Skeletal muscle satellite cell (primary cell): ENCODE data around the gene TRIM31.

Experiments used
- H3K27me3 ChIP-seq: 2 replicates; pipeline ENCODE4 v1.7.0; 2013; ENCODE audit warnings: low read length; ENCODE audit not compliant: control insufficient read depth, insufficient read depth
- H3K36me3 ChIP-seq: 2 replicates; pipeline ENCODE4 v1.7.0; 2013; ENCODE audit warnings: mild to moderate bottlenecking, control low read depth, low read length; ENCODE audit not compliant: insufficient read depth
- H3K4me1 ChIP-seq: 2 replicates; pipeline ENCODE4 v1.7.0; 2013; ENCODE audit warnings: low read length; ENCODE audit not compliant: control insufficient read depth, insufficient read depth
- H3K4me2 ChIP-seq: 2 replicates; pipeline ENCODE4 v1.7.0; 2013; ENCODE audit warnings: mild to moderate bottlenecking, low read length
- H3K4me3 ChIP-seq: 2 replicates; pipeline ENCODE4 v1.7.0; 2013; ENCODE audit warnings: low read length
- H3K9ac ChIP-seq: 2 replicates; pipeline ENCODE4 v1.7.0; 2013; ENCODE audit warnings: mild to moderate bottlenecking, low read depth, low read length, moderate library complexity
- H3K9me3 ChIP-seq: replicated peaks from 2 replicates; pipeline ENCODE4 v1.7.0; 2013; ENCODE audit warnings: mild to moderate bottlenecking, control low read depth, low read length

The TRIM31 gene

GRCh38 chr6:30155520-30156261 lies 42.8 kb upstream of the TRIM31 start:
- H3K4me3 ChIP-seq = no peak overlapping the region
- no peak overlapping the region for H3K4me2 ChIP-seq
- no peak overlapping the region for H3K9ac ChIP-seq
- peaks cover 43% of the 10 kb centered on the region for H3K27me3 ChIP-seq
- no peaks in the 10 kb centered on the region for H3K36me3 ChIP-seq
- H3K4me1 ChIP-seq = peaks cover 20% of the 10 kb centered on the region
- H3K9me3 ChIP-seq = no peaks in the 10 kb centered on the region

GRCh38 chr6:30154709-30155519 lies 42.0 kb upstream of the TRIM31 start:
- Histone ChIP-seq H3K4me1 (peaks cover 20% of the 10 kb centered on the region), H3K9ac (no peak overlapping the region), H3K36me3 (no peaks in the 10 kb centered on the region), H3K9me3 (no peaks in the 10 kb centered on the region), H3K4me2 (peak overlapping the region; percentile 53), H3K27me3 (peaks cover 50% of the 10 kb centered on the region), H3K4me3 (no peak overlapping the region)

DNA sequence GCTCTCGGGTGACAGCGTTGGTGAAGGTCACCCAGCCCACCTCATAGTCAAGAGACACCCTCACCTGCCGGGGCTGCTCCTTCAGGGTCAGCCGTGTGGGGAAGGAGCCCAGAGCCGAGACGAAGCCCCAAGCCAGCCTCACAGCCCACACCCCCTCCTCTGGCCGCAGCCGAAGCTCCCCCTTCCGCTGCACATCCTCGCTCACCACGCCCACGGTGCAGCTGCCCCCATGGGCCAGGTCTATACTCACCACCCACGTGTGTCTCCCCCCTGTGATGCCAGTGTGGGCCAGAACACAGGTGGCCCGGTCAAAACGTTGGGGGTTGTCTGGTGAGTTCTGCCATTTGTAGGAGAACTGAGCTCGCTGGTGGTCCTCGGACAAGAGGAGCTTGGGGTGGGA lies 41.2 kb upstream of the TRIM31 start:
- Histone ChIP-seq H3K9me3 (no peaks in the 10 kb centered on the region), H3K4me1 (peaks cover 20% of the 10 kb centered on the region), H3K9ac (no peak overlapping the region), H3K4me2 (no peak overlapping the region), H3K4me3 (no peak overlapping the region), H3K27me3 (peaks cover 51% of the 10 kb centered on the region), H3K36me3 (no peaks in the 10 kb centered on the region)

DNA sequence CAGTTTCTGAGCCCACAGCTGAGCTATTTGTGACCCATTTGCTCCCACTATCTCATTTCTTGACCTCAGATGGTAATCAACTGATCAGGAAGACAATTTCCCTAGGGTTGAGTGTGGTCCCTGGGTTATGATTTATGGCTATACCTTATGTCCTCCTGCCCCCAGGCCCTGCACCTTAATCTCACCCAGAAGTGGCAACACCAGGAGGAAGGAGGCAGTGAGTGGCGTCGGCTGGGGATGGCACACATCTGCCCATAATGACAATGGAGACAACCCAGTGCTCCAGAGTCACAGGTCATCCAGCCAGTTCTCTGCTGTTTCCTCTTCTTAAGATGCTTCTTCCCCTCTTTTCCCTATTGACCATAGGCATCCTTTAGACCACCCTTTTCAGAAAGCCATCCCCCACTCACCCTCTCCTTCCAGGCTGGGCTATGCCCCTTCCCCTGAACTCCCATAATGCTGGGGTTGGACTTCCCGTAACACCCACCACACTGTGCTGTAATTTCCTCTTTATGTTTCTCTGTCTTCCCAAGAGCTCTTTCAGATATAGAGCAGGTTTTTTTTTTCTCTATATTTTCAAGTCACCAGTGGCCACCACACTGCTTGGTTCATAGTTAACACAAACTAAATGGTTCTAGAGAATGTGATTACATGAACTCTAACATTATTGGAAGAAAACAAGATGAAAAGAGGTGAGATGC lies 40.2 kb upstream of the TRIM31 start:
- no peaks in the 10 kb centered on the region for H3K9me3 ChIP-seq

DNA sequence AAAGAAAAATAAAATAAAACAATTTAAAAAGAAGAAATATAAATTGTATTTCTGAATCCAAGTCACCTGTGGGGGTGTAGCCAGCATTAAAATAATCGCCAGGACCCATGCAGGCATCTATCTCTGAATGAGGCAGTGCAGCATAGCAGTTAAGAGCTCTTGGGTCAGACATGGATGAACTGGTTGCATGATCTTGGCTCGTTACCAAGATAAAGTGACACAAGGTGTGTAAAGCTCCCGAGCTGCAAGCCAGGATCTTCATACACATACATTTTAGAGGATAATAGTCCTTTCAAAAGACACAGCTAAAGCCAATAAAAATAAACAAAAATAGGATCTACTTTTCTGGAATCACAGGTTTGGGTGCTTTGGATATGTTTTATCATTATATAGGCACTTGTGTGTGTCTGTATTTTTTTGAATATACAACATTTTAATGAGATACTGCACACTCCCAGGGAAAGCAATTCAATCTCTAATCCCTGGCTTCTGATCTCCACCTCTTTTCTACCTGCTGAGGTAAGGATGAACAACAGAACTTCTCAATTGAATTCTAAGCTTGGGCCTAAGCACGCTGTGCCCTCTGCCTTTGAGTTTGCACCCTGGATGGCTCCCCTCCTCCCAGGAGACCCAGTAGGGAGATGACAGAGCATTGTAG lies 39.3 kb upstream of the TRIM31 start:
- Histone ChIP-seq H3K36me3 (no peaks in the 10 kb centered on the region), H3K4me2 (no peak overlapping the region), H3K9ac (no peak overlapping the region), H3K4me3 (no peak overlapping the region), H3K27me3 (peaks cover 50% of the 10 kb centered on the region), H3K4me1 (peaks cover 20% of the 10 kb centered on the region), H3K9me3 (no peaks in the 10 kb centered on the region)

More for the DNA sequence above, 40.2 kb upstream of the TRIM31 start:
- Histone ChIP-seq H3K4me3 (no peak overlapping the region), H3K36me3 (no peaks in the 10 kb centered on the region), H3K4me2 (no peak overlapping the region), H3K9ac (no peak overlapping the region), H3K4me1 (peaks cover 20% of the 10 kb centered on the region), H3K27me3 (peaks cover 43% of the 10 kb centered on the region)

GRCh38 chr6:30151580-30151979 lies 38.7 kb upstream of the TRIM31 start:
- no peak overlapping the region for H3K4me2 ChIP-seq
- peaks cover 56% of the 10 kb centered on the region for H3K27me3 ChIP-seq
- H3K9me3 ChIP-seq = no peaks in the 10 kb centered on the region
- H3K36me3 ChIP-seq = no peaks in the 10 kb centered on the region
- no peak overlapping the region for H3K4me3 ChIP-seq
- no peak overlapping the region for H3K9ac ChIP-seq
- H3K4me1 ChIP-seq = peaks cover 20% of the 10 kb centered on the region

DNA sequence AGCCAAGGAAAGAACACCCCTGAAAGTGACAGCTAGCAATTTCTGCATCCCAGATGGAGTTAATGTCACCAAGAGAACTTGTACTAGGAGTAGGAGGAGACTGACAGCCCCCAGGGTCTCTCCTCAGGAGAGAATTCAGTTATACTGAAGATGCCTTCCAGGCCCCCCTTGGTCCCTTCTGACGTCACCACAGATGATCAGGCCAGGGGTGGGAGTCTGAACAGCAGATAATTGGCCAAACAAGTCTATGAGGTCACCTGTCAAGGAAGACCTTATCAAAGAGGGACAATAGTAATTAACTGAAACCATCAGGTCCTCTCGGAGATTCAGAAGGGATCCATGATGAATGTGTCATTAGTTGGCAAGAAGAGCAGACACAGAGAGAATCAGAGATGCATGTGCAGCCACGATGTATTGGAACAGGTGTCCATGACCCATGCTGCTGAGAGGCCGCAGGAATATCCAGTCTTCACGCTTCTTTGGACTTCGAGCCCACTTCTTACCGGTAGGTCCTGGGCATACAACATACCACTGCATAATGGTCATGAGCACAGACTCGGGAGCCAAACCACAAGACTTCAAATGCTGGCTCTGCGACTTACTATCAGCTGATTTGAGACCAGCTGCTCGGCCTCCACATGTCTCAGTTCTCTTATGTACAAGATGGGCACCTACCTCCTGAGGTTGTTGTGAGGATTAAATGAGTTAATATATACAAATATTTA lies 37.9 kb upstream of the TRIM31 start:
- Histone ChIP-seq H3K27me3 (peaks cover 59% of the 10 kb centered on the region), H3K9ac (no peak overlapping the region), H3K9me3 (no peaks in the 10 kb centered on the region), H3K4me2 (no peak overlapping the region), H3K4me3 (no peak overlapping the region), H3K4me1 (peaks cover 13% of the 10 kb centered on the region), H3K36me3 (no peaks in the 10 kb centered on the region)

DNA sequence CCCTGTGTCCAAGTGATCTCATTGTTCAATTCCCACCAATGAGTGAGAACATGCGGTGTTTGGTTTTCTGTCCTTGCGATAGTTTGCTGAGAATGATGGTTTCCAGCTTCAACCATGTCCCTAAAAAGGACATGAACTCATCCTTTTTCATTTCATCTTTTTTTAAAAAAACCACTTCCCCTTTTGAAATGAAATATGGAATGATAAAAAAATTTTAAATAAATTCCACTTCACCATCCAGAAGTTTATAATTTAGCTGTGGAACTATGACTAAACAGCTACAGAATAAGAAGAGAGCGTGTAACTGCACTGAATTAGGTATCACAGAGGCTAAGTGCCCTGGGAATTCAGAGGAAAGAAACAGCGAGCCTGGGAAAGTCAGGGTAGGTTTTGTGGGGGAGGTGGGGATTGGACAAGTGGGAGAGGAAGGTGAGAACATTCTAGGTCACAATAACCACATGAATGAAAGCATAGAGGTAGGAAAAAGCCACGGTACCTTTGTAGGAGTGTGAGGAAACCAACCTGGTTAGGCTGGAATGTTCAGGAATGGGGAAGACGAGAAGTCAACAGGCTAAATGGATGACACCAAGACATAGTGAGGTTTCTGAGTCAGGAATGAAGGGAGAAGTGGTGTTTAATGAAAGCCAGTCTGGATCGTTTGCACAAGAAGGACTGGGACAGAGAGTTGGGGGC lies 37.1 kb upstream of the TRIM31 start:
- no peak overlapping the region for H3K4me2 ChIP-seq
- H3K36me3 ChIP-seq = no peaks in the 10 kb centered on the region
- no peak overlapping the region for H3K4me3 ChIP-seq
- H3K4me1 ChIP-seq = peaks cover 7% of the 10 kb centered on the region
- peaks cover 67% of the 10 kb centered on the region for H3K27me3 ChIP-seq
- H3K9me3 ChIP-seq = no peaks in the 10 kb centered on the region
- no peak overlapping the region for H3K9ac ChIP-seq

GRCh38 chr6:30149234-30149633 lies 36.3 kb upstream of the TRIM31 start:
- Histone ChIP-seq H3K36me3 (no peaks in the 10 kb centered on the region), H3K4me2 (no peak overlapping the region), H3K27me3 (peaks cover 73% of the 10 kb centered on the region), H3K9me3 (no peaks in the 10 kb centered on the region), H3K4me1 (no peaks in the 10 kb centered on the region), H3K9ac (no peak overlapping the region), H3K4me3 (no peak overlapping the region)

DNA sequence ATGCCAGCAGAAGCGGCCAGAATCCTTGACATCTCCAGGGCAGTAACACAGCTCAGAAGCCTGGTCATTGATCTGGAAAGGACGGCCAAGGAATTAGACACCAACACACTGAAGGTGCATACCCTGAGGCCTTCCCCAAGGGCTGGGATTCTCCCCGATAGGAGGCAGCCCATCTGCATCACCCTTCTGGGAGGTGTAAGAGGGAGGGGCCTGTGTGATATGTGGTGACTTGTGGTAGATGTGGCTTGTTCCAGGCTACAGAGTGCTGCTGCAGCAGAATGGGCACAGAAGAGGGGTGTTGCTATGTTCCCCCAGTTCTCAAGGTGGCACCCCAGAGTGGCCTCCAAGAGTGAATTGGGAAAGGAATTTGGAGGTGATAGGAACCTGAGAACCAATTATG lies 34.2 kb upstream of the TRIM31 start:
- Histone ChIP-seq H3K27me3 (peaks cover 75% of the 10 kb centered on the region), H3K4me1 (no peaks in the 10 kb centered on the region), H3K4me2 (no peak overlapping the region), H3K9me3 (no peaks in the 10 kb centered on the region), H3K4me3 (no peak overlapping the region), H3K36me3 (no peaks in the 10 kb centered on the region), H3K9ac (no peak overlapping the region)
